Tibial nerve (tissue), 4 donors: ENCODE results near the gene KIF2C. TPM values are rescaled to one million over a fixed set of nuclear protein-coding genes. Genes with fewer than 3 reads are reported as not detected.

Source experiments
- DNase-seq, 2 donors: peaks; one replicate each; pipeline ENCODE4 v3.0.0-alpha.2; 2019; ENCODE audit warnings: low spot score in 2 of 2
- H3K27ac ChIP-seq, 4 donors: fragments of 200-600 bp; sonication (generic) in 3 of 4; one replicate each; pipeline ENCODE4 v1.5.1; 2017 to 2019; ENCODE audit warnings: mild to moderate bottlenecking in 1 of 4
- H3K27me3 ChIP-seq, 2 donors: fragments of 200-600 bp; sonication (generic) in 1 of 2; one replicate each; pipeline versions ENCODE4 v1.5.1 to v1.6.0; 2017 to 2019
- H3K36me3 ChIP-seq, 3 donors: fragments of 200-600 bp; sonication (generic); one replicate each; pipeline ENCODE4 v1.5.1; 2018 to 2019
- H3K4me1 ChIP-seq, 4 donors: fragments of 200-600 bp; sonication (generic) in 3 of 4; one replicate each; pipeline ENCODE4 v1.5.1; 2017 to 2019
- H3K4me3 ChIP-seq, 4 donors: fragments of 200-600 bp; sonication (generic) in 3 of 4; one replicate each; pipeline ENCODE4 v1.5.1; 2017 to 2019; ENCODE audit warnings: mild to moderate bottlenecking in 1 of 4, moderate library complexity in 1 of 4
- H3K9me3 ChIP-seq, 4 donors: fragments of 200-600 bp; sonication (generic) in 3 of 4; one replicate each; pipeline ENCODE4 v1.5.1; 2017 to 2019
- EP300 ChIP-seq, 2 donors: sonication (generic); formaldehyde crosslinking; IDR thresholded peaks; one replicate each; pipeline ENCODE4 v1.6.1; 2017; ENCODE audit warnings: antibody characterized with exemption in 2 of 2, mild to moderate bottlenecking in 1 of 2
- POLR2A ChIP-seq, 2 donors: fragments of 450-650 bp; IDR thresholded peaks; one replicate each; pipeline ENCODE4 v1.6.1; 2017; ENCODE audit warnings: antibody characterized with exemption in 2 of 2, mild to moderate bottlenecking in 2 of 2, moderate library complexity in 2 of 2
- WGBS, 2 donors: methylation state at CpG; one replicate each; pipeline ENCODE4 v1.1.5; 2018; 5-methylcytosine and 5-hydroxymethylcytosine counted together
- total RNA-seq, 4 donors: library from RNA; depleted of rRNA; stranded (reverse); fragments of >200 nt; gene quantifications; one replicate each; pipeline ENCODE4 v1.1.0, GENCODE V29; 2016
- TF ChIP-seq, protein P1 (sequence below), 5 experiments: fragments of 200-600 bp in 3 of 5; fragments of 450-650 bp in 2 of 5; sonication (generic) in 3 of 5; IDR thresholded peaks; one replicate each; pipeline ENCODE4 v1.5.1; 2016 to 2019; ENCODE audit warnings: antibody characterized with exemption in 5 of 5, mild to moderate bottlenecking in 3 of 5, moderate library complexity in 2 of 5

The KIF2C gene
- total RNA-seq, 4 donors from 2014 or later, result 0.63 to 3.3 (median 2.7) TPM; not detected in 1

DNA sequence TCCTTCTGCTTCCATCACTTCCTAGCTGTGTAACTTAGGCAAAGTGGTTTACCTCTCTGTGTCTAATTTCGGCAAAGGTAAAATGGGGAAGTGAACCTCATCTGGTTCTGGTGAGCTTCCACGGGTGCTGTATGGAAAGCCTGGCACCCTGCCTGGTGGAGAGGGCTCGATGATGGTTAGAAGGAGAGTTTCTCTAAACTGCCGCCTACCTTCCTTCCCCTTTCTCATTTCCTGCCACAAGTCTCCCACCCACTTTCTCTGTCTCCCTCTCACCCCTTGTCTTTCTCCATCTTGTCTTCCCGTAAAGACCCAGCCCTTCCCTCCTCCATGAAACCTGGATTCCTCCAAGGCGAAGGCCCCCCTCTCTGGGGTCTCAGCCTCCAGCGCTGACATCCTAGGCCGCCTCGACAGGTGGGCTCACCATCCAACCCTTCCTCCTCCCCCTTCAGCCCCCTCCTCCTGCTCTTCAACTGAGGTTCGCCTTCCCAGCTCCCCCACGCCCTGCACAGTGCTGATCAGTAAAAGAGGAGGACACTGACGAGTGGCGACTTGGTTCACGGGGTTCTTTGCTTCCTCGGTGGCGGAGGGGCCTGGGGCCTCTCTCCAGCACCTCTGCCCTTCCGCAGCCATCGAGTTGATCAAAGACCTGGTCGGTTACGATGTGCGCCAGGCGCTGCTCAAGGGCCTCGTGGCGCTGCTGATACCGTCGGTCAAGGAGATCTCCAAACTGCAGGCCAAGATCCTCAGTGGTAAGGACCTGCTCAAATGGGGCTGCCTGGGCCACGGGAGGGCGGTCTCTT is 15.9 kb upstream of the KIF2C start:
- no peak for TF ChIP-seq EP300 (IDR thresholded peaks at IDR 0.05)
- TF ChIP-seq, protein P1, sequence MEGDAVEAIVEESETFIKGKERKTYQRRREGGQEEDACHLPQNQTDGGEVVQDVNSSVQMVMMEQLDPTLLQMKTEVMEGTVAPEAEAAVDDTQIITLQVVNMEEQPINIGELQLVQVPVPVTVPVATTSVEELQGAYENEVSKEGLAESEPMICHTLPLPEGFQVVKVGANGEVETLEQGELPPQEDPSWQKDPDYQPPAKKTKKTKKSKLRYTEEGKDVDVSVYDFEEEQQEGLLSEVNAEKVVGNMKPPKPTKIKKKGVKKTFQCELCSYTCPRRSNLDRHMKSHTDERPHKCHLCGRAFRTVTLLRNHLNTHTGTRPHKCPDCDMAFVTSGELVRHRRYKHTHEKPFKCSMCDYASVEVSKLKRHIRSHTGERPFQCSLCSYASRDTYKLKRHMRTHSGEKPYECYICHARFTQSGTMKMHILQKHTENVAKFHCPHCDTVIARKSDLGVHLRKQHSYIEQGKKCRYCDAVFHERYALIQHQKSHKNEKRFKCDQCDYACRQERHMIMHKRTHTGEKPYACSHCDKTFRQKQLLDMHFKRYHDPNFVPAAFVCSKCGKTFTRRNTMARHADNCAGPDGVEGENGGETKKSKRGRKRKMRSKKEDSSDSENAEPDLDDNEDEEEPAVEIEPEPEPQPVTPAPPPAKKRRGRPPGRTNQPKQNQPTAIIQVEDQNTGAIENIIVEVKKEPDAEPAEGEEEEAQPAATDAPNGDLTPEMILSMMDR (IDR thresholded peaks at IDR 0.05), result no peak
- TF ChIP-seq POLR2A (IDR thresholded peaks at IDR 0.05), result no peak
- peak in 1 of 2 donors; percentile 56 for DNase-seq
- no peaks in the 10 kb centered on the region for H3K27me3 ChIP-seq
- no peak overlapping the region for H3K4me3 ChIP-seq
- 83 to 89% methylated on average over 26 to 28 of the region's 28 CpGs for WGBS, 2 donors
- no peaks in the 10 kb centered on the region for H3K36me3 ChIP-seq
- H3K9me3 ChIP-seq, result no peaks in the 10 kb centered on the region
- no peak overlapping the region for H3K27ac ChIP-seq
- peaks cover 0 to 5% (median 0%) of the 10 kb centered on the region in 4 donors for H3K4me1 ChIP-seq

DNA sequence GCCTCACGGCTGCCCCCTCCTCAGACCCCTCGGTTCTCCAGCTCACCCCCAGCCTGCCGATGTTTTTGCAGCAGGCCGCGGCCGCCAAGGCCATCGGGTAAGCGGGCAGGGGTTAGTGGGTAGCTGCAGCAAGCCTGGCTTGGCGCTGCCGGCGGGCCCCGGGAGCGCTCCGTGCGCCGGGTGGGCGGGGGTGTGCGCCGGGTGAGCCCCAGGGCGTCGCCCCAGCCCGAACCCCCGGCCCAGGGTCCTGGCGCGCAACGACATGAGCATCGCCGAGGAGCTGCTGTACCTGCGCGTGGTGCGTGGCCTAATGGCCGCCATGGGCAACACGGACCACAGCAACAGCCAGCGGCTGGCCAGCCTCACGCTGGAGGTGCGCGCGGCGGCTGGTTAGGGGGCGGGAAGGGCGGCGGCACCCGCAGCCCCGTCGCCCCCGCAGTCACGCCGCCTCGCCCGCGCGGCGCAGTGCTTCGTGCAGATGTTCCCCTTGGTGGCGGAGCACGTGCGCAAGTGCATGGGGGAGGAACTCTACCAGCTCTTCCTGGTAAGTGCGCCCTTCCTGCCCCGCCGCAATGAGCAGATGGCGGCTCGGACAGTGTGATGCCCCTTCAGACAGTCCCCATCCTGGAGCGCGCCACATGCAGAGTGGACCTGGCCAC is 15.2 kb upstream of the KIF2C start:
- Histone ChIP-seq H3K4me1 (peaks cover 0 to 6% (median 3%) of the 10 kb centered on the region in 4 donors), H3K27me3 (no peaks in the 10 kb centered on the region), H3K36me3 (no peaks in the 10 kb centered on the region), H3K9me3 (no peaks in the 10 kb centered on the region), H3K27ac (no peak overlapping the region), H3K4me3 (no peak overlapping the region)
- no peak for TF ChIP-seq POLR2A (IDR thresholded peaks at IDR 0.05)
- no peak for TF ChIP-seq EP300 (IDR thresholded peaks at IDR 0.05)
- TF ChIP-seq, protein P1 (IDR thresholded peaks at IDR 0.05), result no peak
- WGBS, 2 donors, result 80 to 85% methylated on average over 27 to 57 of the region's 64 CpGs
- DNase-seq, result no peak

DNA sequence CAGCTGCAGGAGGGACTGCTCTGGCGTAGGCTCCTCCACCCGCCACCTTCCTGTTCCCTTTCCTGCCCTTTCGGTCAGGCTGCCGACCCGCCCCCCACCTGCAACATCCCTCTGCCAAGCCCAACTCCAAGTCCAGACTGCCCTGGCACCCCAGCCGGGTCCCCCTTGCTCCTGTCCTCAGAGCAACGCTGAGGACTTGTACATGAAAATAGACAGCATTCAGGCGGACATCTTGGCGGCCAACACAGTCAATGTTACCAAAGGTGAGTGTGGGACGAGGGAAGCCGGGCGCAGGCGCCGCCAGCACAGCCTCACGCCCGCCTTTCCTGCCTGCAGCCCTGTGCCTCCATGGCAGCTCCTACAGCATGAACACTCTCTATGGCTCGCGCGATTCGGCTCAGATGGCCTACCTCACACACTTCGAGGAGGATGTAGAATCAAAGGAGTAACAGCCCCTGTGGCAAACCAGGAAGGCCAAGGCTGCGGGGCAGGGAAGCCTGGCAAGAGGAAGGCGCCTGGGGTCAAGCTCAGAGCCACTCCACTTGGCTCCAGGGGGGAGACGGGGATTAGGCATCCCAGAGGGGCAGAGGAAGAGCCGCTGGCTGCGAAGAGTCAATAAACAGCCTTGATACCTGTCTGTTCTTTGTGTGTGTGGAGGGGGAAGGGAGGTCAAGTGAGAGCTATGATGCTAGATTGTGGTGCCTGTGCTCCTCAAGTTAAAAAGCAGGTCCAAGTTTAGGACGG is 14.5 kb upstream of the KIF2C start:
- no peak for DNase-seq
- Histone ChIP-seq H3K9me3 (no peaks in the 10 kb centered on the region), H3K4me1 (peaks cover 0 to 13% (median 9%) of the 10 kb centered on the region in 4 donors), H3K4me3 (no peak overlapping the region), H3K27me3 (no peaks in the 10 kb centered on the region), H3K27ac (no peak overlapping the region), H3K36me3 (no peaks in the 10 kb centered on the region)
- WGBS, 2 donors, result 83 to 86% methylated on average over 27 of the region's 27 CpGs
- TF ChIP-seq, protein P1 (IDR thresholded peaks at IDR 0.05), result no peak
- TF ChIP-seq POLR2A (IDR thresholded peaks at IDR 0.05) (no peak), EP300 (IDR thresholded peaks at IDR 0.05) (no peak)

DNA sequence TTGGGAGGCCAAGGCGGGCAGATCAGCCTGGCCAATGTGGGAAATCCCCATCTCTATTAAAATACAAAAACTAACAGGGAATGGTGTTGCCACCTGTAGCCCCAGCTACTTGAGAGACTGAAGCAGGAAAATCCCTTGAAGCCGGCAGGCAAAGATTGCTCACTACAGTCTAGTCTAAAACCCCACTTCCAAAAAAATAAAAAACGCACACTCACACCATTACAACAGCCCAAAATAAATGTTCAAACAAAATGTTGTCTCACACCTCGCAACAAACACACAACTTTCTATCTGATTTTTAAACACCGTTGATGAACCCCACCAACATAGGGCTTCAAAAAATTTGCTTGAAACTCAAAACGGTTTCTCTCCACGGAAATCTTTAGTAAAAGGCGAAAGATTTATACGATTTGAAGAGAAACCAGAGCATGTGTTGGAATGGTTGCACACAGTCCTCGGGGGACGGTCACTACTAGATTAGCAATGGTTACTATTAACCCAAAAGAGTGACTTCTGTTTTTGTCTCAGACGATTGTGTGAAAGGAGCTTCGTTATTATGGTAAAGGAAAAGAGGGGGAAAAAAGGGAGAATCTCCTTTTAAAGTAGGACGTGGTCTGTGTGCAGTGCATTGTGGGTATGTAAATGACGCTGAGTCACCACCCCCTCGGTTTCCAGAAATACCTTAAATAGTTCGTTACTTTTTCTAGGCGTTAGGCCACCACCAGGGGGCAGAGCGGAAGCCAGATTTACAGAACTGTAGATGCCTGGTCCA is 8.7 kb upstream of the KIF2C start, which contains the start of gene RNU5D-1:
RNU5D-1 (minus strand) TSS at position 430 of the 772 bp plus-strand sequence.
- Histone ChIP-seq H3K4me3 (peak within 1 kb of the TSS in 2 of 4 donors; percentile 34 to 35), H3K4me1 (peaks cover 0 to 21% (median 15%) of the 10 kb centered on the region in 4 donors), H3K9me3 (no peaks in the 10 kb centered on the region), H3K27me3 (no peaks in the 10 kb centered on the region), H3K27ac (peak within 1 kb of the TSS; percentile 79 to 94 (median 89)), H3K36me3 (no peaks in the 10 kb centered on the region)
- TF ChIP-seq, protein P1 (IDR thresholded peaks at IDR 0.05), result peak; percentile 81 to 92 (median 87)
- TF ChIP-seq EP300 (IDR thresholded peaks at IDR 0.05) (peak; percentile 77 to 98), POLR2A (IDR thresholded peaks at IDR 0.05) (peak; percentile 77)
- DNase-seq, result peak; percentile 93 to 96
- 1 to 2% methylated on average over 19 of the region's 19 CpGs for WGBS, 2 donors
